HUES6 (cell line): ENCODE data around the gene GNAQ.
"Not testable (repeated sequence)": the region's sequence is repeated elsewhere in the genome, so short reads cannot be mapped to it uniquely, and the experiment has no call there.

Experiments used
- H3K27ac ChIP-seq: 2 replicates; pipeline ENCODE4 v1.7.0; 2013; ENCODE audit warnings: low read depth, mild to moderate bottlenecking, low read length, inconsistent platforms
- H3K27me3 ChIP-seq: 2 replicates; pipeline ENCODE4 v1.6.1; 2013; ENCODE audit warnings: low read length; ENCODE audit not compliant: control insufficient read depth, insufficient read depth
- H3K36me3 ChIP-seq: 2 replicates; pipeline ENCODE4 v1.6.1; 2013; ENCODE audit warnings: low read length; ENCODE audit not compliant: control insufficient read depth, insufficient read depth
- H3K4me1 ChIP-seq: 2 replicates; pipeline ENCODE4 v1.6.1; 2013; ENCODE audit warnings: low read length; ENCODE audit not compliant: control insufficient read depth, insufficient read depth
- H3K4me3 ChIP-seq: 2 replicates; pipeline ENCODE4 v1.5.1; 2013; ENCODE audit warnings: low read depth, low read length
- H3K9ac ChIP-seq: one replicate; pipeline ENCODE4 v1.6.1; 2013; ENCODE audit warnings: mild to moderate bottlenecking, low read length
- H3K9me3 ChIP-seq: 2 replicates; pipeline ENCODE4 v1.6.1; 2013; ENCODE audit warnings: low read depth, low read length; ENCODE audit not compliant: control insufficient read depth, insufficient read depth

Gene GNAQ

GRCh38 chr9:77714077-77714549, 317.5 kb downstream of the GNAQ start:
- H3K27ac ChIP-seq, result peak overlapping the region; percentile 3; the same call in 1 of the 2 replicates
- H3K9me3 ChIP-seq, result peaks cover 14% of the 10 kb centered on the region; the same call in 1 of the 2 replicates
- no peaks in the 10 kb centered on the region for H3K27me3 ChIP-seq
- H3K4me1 ChIP-seq, result peaks cover 40% of the 10 kb centered on the region
- H3K36me3 ChIP-seq, result no peaks in the 10 kb centered on the region
- H3K4me3 ChIP-seq, result no peak overlapping the region
- H3K9ac ChIP-seq, result no peak overlapping the region

- peaks cover 30% of the 10 kb centered on the region for H3K4me1 ChIP-seq
- H3K4me3 ChIP-seq, result no peak overlapping the region
- H3K27ac ChIP-seq, result no peak overlapping the region
These were observed 319.0 kb downstream of the GNAQ start for GRCh38 chr9:77712533-77713130.

GRCh38 chr9:77710965-77711648, 320.5 kb downstream of the GNAQ start:
- peaks cover 18% of the 10 kb centered on the region for H3K4me1 ChIP-seq
- H3K9ac ChIP-seq, result no peak overlapping the region
- H3K27ac ChIP-seq, result no peak overlapping the region
- H3K9me3 ChIP-seq, result peaks cover 28% of the 10 kb centered on the region
- H3K27me3 ChIP-seq, result no peaks in the 10 kb centered on the region
- H3K4me3 ChIP-seq, result no peak overlapping the region
- H3K36me3 ChIP-seq, result no peaks in the 10 kb centered on the region

More at GRCh38 chr9:77712533-77713130, 319.0 kb downstream of the GNAQ start:
- Histone ChIP-seq H3K9ac (no peak overlapping the region), H3K36me3 (no peaks in the 10 kb centered on the region), H3K27me3 (no peaks in the 10 kb centered on the region), H3K9me3 (peaks cover 26% of the 10 kb centered on the region)

GRCh38 chr9:77710316-77710715, 321.3 kb downstream of the GNAQ start:
- Histone ChIP-seq H3K27me3 (no peaks in the 10 kb centered on the region), H3K4me3 (no peak overlapping the region), H3K4me1 (peaks cover 15% of the 10 kb centered on the region; the same call in 1 of the 2 replicates), H3K36me3 (no peaks in the 10 kb centered on the region), H3K9ac (no peak overlapping the region), H3K9me3 (peaks cover 32% of the 10 kb centered on the region), H3K27ac (no peak overlapping the region)

GRCh38 chr9:77708064-77708815, 323.4 kb downstream of the GNAQ start:
- no peaks in the 10 kb centered on the region for H3K27me3 ChIP-seq
- no peak overlapping the region for H3K4me3 ChIP-seq
- no peak overlapping the region for H3K9ac ChIP-seq
- H3K36me3 ChIP-seq, result no peaks in the 10 kb centered on the region
- no peak overlapping the region for H3K27ac ChIP-seq
- H3K4me1 ChIP-seq, result no peaks in the 10 kb centered on the region
- H3K9me3 ChIP-seq, result peaks cover 38% of the 10 kb centered on the region

GRCh38 chr9:77707383-77708063, 324.1 kb downstream of the GNAQ start:
- Histone ChIP-seq H3K4me3 (no peak overlapping the region), H3K9me3 (peaks cover 42% of the 10 kb centered on the region), H3K36me3 (no peaks in the 10 kb centered on the region), H3K27ac (no peak overlapping the region), H3K4me1 (no peaks in the 10 kb centered on the region), H3K9ac (no peak overlapping the region), H3K27me3 (no peaks in the 10 kb centered on the region)

GRCh38 chr9:77705636-77706035, 326.0 kb downstream of the GNAQ start:
- Histone ChIP-seq H3K9me3 (peaks cover 40% of the 10 kb centered on the region), H3K4me1 (no peaks in the 10 kb centered on the region), H3K27ac (no peak overlapping the region), H3K9ac (no peak overlapping the region), H3K4me3 (no peak overlapping the region), H3K27me3 (no peaks in the 10 kb centered on the region), H3K36me3 (no peaks in the 10 kb centered on the region)

- peaks cover 18% of the 10 kb centered on the region for H3K9me3 ChIP-seq
- not testable (repeated sequence) for H3K4me1 ChIP-seq, H3K27me3 ChIP-seq, H3K9ac ChIP-seq, H3K4me3 ChIP-seq, H3K36me3 ChIP-seq, H3K27ac ChIP-seq
These were observed 328.9 kb downstream of the GNAQ start for GRCh38 chr9:77702521-77703390.

- H3K27me3 ChIP-seq, result no peaks in the 10 kb centered on the region
- H3K9me3 ChIP-seq, result no peaks in the 10 kb centered on the region
- no peak overlapping the region for H3K27ac ChIP-seq
- no peaks in the 10 kb centered on the region for H3K4me1 ChIP-seq
- H3K9ac ChIP-seq, result no peak overlapping the region
- H3K4me3 ChIP-seq, result no peak overlapping the region
- H3K36me3 ChIP-seq, result no peaks in the 10 kb centered on the region
These were observed 334.2 kb downstream of the GNAQ start for GRCh38 chr9:77697238-77697984.

GRCh38 chr9:77690723-77691122, 340.9 kb downstream of the GNAQ start:
- peaks cover 12% of the 10 kb centered on the region for H3K9me3 ChIP-seq
- H3K36me3 ChIP-seq, H3K27ac ChIP-seq, H3K4me3 ChIP-seq, H3K27me3 ChIP-seq, H3K9ac ChIP-seq, H3K4me1 ChIP-seq: not testable (repeated sequence)
